Hindlimb muscle (tissue), 1 donor: ENCODE measurements around the gene OASL. TPM values are rescaled to one million over a fixed set of nuclear protein-coding genes. Genes with fewer than 3 reads are reported as not detected.
A peak's percentile ranks its signal among the peaks of the same experiment; 100 is the strongest.
"Not testable (repeated sequence)": the region's sequence is repeated elsewhere in the genome, so short reads cannot be mapped to it uniquely, and the experiment has no call there.

Experiments
- DNase-seq: peaks from one replicate; pipeline ENCODE4 v3.0.0-alpha.2; 2013
- polyA plus RNA-seq: library from polyadenylated mRNA; unstranded; fragments of 120-200 nt; gene quantifications from one replicate; pipeline ENCODE4 v1.2.1, GENCODE V29; 2013; ENCODE audit not compliant: insufficient read length

Gene OASL
- polyA plus RNA-seq, 1 donor, result 0.09 TPM

DNA sequence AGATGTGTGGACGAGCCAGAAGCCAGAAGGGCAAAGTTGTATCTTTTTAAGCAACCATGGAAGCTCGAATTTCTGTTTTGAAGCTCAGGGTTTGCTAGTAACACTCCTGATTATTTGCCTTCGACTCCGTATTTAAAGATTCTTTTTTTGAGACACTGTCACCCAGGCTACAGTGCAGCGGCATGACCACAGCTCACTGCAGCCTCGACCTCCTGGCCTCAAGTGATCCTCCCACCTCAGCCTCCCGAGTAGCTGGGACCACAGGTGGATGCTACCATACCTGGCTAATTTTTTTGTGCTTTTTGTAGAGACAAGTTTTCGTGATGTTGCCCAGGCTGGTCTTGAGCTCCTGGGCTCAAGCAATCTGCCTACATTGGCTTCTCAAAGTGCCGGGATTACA lies 18.7 kb upstream of the OASL start:
- no peak for DNase-seq

DNA sequence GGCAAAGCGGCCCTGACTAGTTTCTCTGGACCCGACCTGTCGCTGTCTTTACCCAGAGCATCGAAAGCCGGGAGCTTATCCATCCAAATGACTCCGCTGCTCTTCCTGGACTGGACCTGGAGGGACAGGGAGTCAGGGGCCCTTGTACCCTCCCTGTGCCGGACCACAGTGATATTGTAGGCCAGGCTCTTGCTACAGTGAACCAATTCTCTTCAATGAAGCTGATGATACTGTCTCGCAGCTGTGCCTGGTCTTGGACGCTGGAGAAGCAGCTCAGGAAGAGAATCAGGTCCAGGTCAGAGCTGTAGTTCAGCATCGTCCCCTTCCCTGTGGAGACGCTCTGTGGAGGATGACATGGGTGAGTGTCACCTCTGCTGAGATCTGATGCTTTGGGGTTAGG lies 14.7 kb upstream of the OASL start:
- DNase-seq, result no peak

- no peak for DNase-seq
Measured at GRCh38 chr12:121050725-121051124, 11.7 kb upstream of the OASL start.

- no peak for DNase-seq
Measured at GRCh38 chr12:121048442-121048841, 9.4 kb upstream of the OASL start.

DNA sequence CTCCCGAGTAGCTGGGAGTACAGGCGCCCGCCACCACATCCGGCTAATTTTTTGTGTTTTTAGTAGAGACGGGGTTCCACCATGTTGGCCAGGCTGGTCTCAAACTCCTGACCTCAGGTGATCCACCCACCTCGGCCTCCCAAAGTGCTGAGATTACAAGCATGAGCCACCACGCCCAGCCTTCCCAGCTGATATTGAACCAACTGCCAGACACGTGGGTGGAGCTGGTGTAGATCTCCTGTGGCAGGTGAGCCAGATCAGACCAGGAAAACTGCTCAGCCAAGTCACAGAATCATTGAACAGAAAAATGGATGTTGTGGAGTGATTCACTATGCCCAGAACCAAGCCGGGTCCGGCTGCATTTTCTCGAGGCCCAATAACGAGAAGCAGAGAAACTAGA lies 8.4 kb upstream of the OASL start:
- DNase-seq, result not testable (repeated sequence)

- no peak for DNase-seq
Measured at GRCh38 chr12:121043067-121043466, 4.0 kb upstream of the OASL start.

DNA sequence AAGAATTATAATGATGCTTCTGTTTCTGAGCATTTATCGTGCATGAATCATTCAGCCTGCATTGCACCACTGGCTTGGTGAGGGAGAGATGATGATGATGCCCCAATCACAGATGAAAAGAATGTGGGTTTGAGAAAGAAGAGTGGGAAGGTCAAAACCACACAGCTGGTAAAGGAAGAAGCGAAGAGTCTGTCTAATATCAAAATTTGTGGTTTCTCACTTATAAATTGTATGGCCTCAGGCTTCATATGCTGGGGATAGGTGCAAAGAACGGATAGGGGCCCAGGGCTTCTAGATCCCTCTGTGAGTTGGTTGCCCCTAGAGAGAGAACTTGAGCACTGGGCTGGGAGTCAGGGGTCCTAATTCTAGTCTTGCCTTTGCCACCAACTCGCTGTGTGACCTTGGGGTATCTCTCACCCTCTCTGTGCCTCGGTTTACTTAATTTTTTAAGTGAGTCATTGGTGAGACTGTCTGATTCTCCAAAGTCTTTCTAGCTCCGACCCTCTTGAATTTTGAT lies 2.2 kb downstream of the OASL start:
- no peak for DNase-seq

DNA sequence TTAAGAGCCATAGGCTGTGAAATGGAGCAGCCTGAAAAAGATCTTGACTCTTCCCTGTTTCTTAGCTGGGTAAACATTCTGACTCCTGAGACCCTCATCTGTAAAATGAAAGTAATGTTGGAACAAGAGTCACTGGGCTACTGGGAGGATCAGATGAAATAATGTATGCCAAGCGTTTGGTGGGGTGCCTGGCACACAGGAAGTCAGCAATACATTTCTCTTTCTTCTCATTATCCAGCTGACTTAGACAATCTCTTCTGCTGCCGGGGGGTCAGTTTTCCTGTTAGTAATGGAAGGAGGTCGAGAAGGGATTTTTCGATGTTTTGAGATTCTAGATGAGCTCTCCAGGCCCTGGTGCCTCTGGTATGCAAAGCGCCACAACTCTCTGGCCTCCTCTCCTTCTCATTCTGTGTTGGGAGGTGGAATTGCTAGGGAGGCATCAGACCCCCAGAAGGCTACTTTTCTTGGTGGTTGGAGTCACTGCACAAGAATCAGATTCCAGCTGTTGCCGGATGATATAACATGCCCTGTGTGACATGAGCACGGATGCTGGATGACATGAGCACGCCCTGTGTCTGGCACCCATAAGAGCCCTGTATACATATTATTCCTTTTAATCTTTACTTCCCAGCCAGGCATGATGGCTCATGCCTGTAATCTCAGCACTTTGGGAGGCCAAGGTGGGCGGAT lies 4.3 kb downstream of the OASL start:
- DNase-seq, result no peak

- DNase-seq, result no peak
Measured at GRCh38 chr12:121033625-121034349, 5.3 kb downstream of the OASL start.

- DNase-seq, result no peak
Measured at GRCh38 chr12:121030576-121031212, 8.4 kb downstream of the OASL start.

GRCh38 chr12:121026274-121027045 lies 12.6 kb downstream of the OASL start:
- DNase-seq, result no peak

- DNase-seq, result no peak
Measured at GRCh38 chr12:121025442-121026226, 13.4 kb downstream of the OASL start.

DNA sequence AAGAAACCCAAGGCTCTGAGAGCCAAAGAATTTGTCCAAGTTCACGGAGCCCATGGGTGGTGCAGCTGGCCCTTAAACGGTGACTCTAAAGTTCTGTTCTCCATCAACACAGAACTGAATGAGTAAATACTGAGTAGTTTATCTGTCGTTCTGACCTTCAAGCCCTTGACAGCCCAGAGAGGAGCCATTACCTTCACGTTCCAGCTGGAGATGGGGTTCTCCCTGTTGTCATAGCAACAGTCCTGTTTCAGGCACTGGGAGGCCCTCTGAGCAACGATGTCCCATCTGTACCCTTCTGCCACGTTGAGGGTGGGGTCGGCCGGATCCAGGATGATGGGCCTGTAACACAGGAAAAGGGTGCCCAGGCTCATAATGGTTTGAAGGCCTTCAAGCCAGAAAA lies 15.2 kb downstream of the OASL start:
- DNase-seq, result no peak

- no peak for DNase-seq
Measured at GRCh38 chr12:121022713-121023112, 16.3 kb downstream of the OASL start.

GRCh38 chr12:121021754-121022153 lies 17.3 kb downstream of the OASL start:
- DNase-seq, result no peak

GRCh38 chr12:121018860-121019617 lies 20.0 kb downstream of the OASL start:
- no peak for DNase-seq

- no peak for DNase-seq
Measured at GRCh38 chr12:121017966-121018491, 21.0 kb downstream of the OASL start.

GRCh38 chr12:121015825-121016766 lies 22.9 kb downstream of the OASL start, which contains the start of gene C12orf43:
C12orf43 (minus strand) TSS chr12:121016487; CDS start chr12:121016474, 13 bp downstream.
- DNase-seq, result peak; percentile 91

DNA sequence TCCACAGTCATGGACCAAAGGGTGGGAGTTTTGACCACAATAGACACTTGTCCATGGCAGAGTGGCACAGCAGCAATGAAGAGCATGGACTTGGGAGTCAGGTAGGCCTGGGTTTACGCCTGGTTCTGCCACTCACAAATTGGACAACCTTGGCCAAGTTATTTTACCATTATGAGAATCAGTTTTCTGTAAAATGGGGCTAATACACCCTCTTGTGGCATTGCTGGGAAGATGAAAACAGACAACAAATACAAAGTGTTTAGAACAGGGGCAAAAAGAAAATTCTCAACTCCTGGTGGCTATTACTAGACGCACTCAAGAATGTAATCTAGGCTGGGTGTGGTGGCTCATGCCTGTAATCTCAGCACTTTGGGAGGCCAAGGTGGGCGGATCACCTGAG lies 25.3 kb downstream of the OASL start:
- no peak for DNase-seq

- DNase-seq, result no peak
Measured at GRCh38 chr12:121011820-121012219, 27.2 kb downstream of the OASL start.
